ENCODE measurements around the gene OR8D1. TPM values are rescaled to one million over a fixed set of nuclear protein-coding genes. Genes with fewer than 3 reads are reported as not detected.

The OR8D1 gene
- polyA plus RNA-seq, 1 donor from 2014 or later, result not detected

DNA sequence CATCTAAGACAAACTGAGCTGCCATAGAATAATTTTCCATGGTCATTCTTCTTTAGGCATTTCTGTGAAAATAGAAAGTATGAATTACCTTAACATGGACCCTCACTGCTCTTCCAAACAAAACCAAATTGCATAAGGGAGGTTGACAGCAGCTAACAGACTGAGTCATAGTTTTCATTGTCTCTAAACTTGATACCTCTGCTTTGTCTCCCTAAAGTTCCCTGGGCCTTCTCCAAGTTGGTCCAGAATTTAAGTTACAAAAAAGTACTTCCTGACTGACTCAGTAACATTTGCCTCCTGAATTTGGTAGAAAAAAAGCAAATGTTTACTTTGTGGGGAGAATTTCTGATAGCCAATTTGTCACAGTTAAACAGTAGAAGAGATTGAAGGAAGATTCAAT is 3.0 kb downstream of the OR8D1 start:
- H3K9me2 ChIP-seq (ENCODE audit: insufficient read depth, low read length), result no peaks in the 10 kb centered on the region
- H3K4me3 ChIP-seq (ENCODE audit: low read length), result no peak overlapping the region
- H3K9me3 ChIP-seq (ENCODE audit: low read length), result no peaks in the 10 kb centered on the region
- H3K36me3 ChIP-seq (ENCODE audit: insufficient read depth, low read length), result no peaks in the 10 kb centered on the region
- H3F3A ChIP-seq (ENCODE audit: insufficient read depth, low read length, poor library complexity, severe bottlenecking), result no peaks in the 10 kb centered on the region
- H3K27me3 ChIP-seq (ENCODE audit: insufficient read depth, low read depth, low read length), result no peaks in the 10 kb centered on the region
- H3K4me2 ChIP-seq (ENCODE audit: low read length), result no peak overlapping the region
- H3K27ac ChIP-seq (ENCODE audit: low read length), result no peak overlapping the region
- H4K20me1 ChIP-seq (ENCODE audit: insufficient read depth), result no peaks in the 10 kb centered on the region
- H3K79me2 ChIP-seq (replicated peaks; ENCODE audit: insufficient read depth, low read length), result no peaks in the 10 kb centered on the region
- no peak overlapping the region for H3K9ac ChIP-seq (ENCODE audit: low read length)
- H2AFZ ChIP-seq (ENCODE audit: low read depth, low read length), result no peak overlapping the region
- TF ChIP-seq POLR2AphosphoS5 (IDR thresholded peaks at IDR 0.05) (no peak), RAD21 (conservative IDR thresholded peaks at IDR 0.05) (no peak), MXI1 (conservative IDR thresholded peaks at IDR 0.05; ENCODE audit: poor library complexity, severe bottlenecking) (no peak), EP300 (conservative IDR thresholded peaks at IDR 0.05; ENCODE audit: poor library complexity, severe bottlenecking) (no peak), SMC3 (conservative IDR thresholded peaks at IDR 0.05; ENCODE audit: poor library complexity) (no peak), TAF1 (IDR thresholded peaks at IDR 0.05; ENCODE audit: low read depth) (no peak), EZH2 (IDR thresholded peaks at IDR 0.05; ENCODE audit: borderline replicate concordance, insufficient read depth, low read length, poor library complexity, severe bottlenecking) (no peak)
- TF ChIP-seq, protein P1, sequence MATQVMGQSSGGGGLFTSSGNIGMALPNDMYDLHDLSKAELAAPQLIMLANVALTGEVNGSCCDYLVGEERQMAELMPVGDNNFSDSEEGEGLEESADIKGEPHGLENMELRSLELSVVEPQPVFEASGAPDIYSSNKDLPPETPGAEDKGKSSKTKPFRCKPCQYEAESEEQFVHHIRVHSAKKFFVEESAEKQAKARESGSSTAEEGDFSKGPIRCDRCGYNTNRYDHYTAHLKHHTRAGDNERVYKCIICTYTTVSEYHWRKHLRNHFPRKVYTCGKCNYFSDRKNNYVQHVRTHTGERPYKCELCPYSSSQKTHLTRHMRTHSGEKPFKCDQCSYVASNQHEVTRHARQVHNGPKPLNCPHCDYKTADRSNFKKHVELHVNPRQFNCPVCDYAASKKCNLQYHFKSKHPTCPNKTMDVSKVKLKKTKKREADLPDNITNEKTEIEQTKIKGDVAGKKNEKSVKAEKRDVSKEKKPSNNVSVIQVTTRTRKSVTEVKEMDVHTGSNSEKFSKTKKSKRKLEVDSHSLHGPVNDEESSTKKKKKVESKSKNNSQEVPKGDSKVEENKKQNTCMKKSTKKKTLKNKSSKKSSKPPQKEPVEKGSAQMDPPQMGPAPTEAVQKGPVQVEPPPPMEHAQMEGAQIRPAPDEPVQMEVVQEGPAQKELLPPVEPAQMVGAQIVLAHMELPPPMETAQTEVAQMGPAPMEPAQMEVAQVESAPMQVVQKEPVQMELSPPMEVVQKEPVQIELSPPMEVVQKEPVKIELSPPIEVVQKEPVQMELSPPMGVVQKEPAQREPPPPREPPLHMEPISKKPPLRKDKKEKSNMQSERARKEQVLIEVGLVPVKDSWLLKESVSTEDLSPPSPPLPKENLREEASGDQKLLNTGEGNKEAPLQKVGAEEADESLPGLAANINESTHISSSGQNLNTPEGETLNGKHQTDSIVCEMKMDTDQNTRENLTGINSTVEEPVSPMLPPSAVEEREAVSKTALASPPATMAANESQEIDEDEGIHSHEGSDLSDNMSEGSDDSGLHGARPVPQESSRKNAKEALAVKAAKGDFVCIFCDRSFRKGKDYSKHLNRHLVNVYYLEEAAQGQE (IDR thresholded peaks at IDR 0.05; ENCODE audit: borderline replicate concordance), result no peak
- TF ChIP-seq, protein P2, sequence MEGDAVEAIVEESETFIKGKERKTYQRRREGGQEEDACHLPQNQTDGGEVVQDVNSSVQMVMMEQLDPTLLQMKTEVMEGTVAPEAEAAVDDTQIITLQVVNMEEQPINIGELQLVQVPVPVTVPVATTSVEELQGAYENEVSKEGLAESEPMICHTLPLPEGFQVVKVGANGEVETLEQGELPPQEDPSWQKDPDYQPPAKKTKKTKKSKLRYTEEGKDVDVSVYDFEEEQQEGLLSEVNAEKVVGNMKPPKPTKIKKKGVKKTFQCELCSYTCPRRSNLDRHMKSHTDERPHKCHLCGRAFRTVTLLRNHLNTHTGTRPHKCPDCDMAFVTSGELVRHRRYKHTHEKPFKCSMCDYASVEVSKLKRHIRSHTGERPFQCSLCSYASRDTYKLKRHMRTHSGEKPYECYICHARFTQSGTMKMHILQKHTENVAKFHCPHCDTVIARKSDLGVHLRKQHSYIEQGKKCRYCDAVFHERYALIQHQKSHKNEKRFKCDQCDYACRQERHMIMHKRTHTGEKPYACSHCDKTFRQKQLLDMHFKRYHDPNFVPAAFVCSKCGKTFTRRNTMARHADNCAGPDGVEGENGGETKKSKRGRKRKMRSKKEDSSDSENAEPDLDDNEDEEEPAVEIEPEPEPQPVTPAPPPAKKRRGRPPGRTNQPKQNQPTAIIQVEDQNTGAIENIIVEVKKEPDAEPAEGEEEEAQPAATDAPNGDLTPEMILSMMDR (IDR thresholded peaks at IDR 0.05; ENCODE audit: poor library complexity, severe bottlenecking), result no peak

DNA sequence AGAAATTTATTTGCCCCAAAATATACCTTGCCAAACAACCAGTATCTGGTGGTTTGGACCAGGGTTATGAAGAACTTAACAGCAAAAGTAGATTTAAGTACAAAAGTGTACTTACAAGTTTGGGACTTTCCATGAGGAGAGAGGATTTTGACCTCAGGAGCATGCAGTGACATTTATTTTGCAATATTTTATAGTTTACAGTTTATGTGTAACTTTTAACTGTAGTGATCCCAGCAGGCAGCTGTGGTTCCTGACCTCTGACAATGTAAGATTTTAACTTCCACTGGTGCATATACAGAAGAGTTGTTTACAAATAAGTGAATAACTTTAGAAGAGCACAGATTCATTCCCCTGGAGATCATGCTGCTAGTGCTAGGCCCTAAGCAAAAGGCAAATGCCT is 6.7 kb downstream of the OR8D1 start:
- Histone ChIP-seq H3K27ac (ENCODE audit: low read length) (no peak overlapping the region), H3K9me3 (ENCODE audit: low read length) (no peaks in the 10 kb centered on the region), H3K79me2 (replicated peaks; ENCODE audit: insufficient read depth, low read length) (no peaks in the 10 kb centered on the region), H3K4me2 (ENCODE audit: low read length) (no peak overlapping the region), H3K9me2 (ENCODE audit: insufficient read depth, low read length) (no peaks in the 10 kb centered on the region), H3F3A (ENCODE audit: insufficient read depth, low read length, poor library complexity, severe bottlenecking) (no peaks in the 10 kb centered on the region), H3K27me3 (ENCODE audit: insufficient read depth, low read depth, low read length) (no peaks in the 10 kb centered on the region), H2AFZ (ENCODE audit: low read depth, low read length) (no peak overlapping the region), H3K36me3 (ENCODE audit: insufficient read depth, low read length) (no peaks in the 10 kb centered on the region), H3K4me3 (ENCODE audit: low read length) (no peak overlapping the region), H3K9ac (ENCODE audit: low read length) (no peak overlapping the region), H4K20me1 (ENCODE audit: insufficient read depth) (no peaks in the 10 kb centered on the region)
- no peak for TF ChIP-seq SMC3 (conservative IDR thresholded peaks at IDR 0.05; ENCODE audit: poor library complexity)
- TF ChIP-seq, protein P1 (IDR thresholded peaks at IDR 0.05; ENCODE audit: borderline replicate concordance), result no peak
- TF ChIP-seq, protein P2 (IDR thresholded peaks at IDR 0.05; ENCODE audit: poor library complexity, severe bottlenecking), result no peak
- TF ChIP-seq RAD21 (conservative IDR thresholded peaks at IDR 0.05), result no peak
- no peak for TF ChIP-seq TAF1 (IDR thresholded peaks at IDR 0.05; ENCODE audit: low read depth)
- no peak for TF ChIP-seq POLR2AphosphoS5 (IDR thresholded peaks at IDR 0.05)
- no peak for TF ChIP-seq EZH2 (IDR thresholded peaks at IDR 0.05; ENCODE audit: borderline replicate concordance, insufficient read depth, low read length, poor library complexity, severe bottlenecking)
- no peak for TF ChIP-seq MXI1 (conservative IDR thresholded peaks at IDR 0.05; ENCODE audit: poor library complexity, severe bottlenecking)
- no peak for TF ChIP-seq EP300 (conservative IDR thresholded peaks at IDR 0.05; ENCODE audit: poor library complexity, severe bottlenecking)
